NCI-H2227 (cell line): Measurements from ENCODE around the gene SRD5A3.

Experiments
- DNase-seq: peaks from one replicate; lab custom pipeline; 2025; ENCODE audit not compliant: unreplicated experiment; lab: John Stamatoyannopoulos, UW

Gene SRD5A3

DNA sequence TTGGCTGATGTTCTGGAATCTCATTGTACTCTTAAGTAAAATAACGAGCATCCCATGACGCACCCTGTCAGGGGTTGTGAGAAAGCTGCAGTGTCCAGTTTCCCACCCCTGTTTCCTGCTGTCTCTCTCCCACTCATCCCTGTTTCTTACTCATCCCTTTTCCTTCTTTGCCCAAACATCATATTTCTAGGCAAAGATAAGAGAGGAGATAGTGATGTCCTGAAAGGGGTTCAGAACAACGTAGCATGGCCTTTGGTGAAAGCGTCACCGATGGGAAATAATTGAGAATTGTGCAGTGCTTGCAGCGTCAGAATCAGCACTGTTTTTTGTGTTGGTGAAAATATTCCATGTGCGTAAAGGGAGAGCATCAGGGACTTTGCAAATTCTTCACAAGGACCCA, 26.2 kb downstream of the SRD5A3 start:
- no peak for DNase-seq

DNA sequence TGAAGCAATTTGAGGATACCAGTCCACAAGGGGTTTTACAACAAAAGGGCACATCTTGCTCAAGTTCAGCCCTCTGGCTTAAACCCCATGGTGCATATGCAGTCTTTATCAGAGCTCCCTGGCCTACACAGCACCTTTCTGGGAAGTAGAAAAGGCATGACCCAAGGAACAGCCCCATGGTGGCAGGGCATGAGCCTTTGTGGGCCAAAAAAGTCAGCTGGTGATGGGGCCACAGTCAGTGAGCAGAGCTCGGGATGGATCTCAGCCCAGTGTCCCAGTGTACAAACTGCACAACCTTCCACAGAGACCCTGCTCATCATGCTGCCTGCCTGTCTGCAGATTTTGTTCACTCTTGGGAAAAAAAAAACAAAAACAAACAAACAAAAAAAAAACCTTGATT, 27.4 kb downstream of the SRD5A3 start:
- no peak for DNase-seq

- no peak for DNase-seq
Measured at GRCh38 chr4:55376698-55377097, 30.7 kb downstream of the SRD5A3 start.

DNA sequence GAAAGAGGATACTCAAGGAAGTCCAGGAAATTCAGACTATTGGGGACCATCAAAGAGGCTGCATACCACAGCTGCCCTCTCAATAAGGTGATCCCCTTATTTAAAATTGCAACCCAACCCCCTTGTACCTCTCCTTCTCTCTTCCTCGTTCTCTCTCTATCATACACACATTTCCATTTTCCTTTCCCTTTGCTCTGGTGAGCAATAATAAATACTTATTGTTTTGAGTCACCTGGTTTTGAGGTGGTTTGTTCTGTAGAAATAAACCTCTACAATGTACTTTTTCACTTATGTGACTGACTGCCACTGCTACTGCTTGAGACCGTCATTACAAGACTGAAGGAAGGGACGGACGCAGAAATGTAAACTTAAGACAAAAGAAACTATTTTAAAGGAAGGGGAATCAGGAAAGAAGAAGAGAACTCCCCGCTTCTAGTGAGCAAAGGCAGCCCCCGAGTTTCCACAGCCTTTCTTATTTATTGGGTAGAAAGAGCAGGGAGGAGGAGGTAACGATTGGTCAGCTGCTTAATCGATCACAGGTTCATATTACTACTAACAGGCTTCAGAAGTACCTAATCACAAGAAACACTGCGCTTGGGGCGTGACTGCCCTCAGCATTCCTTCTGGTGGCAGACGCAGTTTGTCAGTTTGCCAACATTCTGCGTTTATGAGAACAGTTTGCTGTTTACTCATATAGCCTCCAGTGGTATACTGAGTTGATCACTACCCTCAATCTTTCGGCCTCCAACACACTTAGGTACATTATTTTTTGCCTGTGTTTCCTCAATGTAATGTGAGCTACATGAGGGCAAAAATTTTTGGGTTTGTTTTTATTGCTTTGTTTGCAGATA, 32.8 kb downstream of the SRD5A3 start:
- no peak for DNase-seq

DNA sequence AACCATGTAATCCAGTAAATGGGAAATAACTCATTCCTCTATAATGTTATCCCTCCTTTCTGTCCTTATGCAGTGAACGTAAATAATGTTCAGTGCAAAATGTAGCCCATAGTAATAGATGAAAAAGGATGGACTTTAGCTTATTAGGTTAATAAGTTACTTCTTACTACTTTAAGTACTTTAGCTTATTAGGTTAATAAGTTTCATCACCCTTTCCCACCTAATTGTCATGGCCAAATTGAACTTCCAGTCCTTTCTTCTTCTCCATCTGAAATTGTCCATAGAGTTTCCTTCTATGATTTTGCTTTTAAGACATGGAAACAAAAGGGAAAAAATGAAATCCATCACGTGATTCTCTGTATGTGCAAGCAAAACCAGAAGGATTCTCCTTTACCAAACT, 34.5 kb downstream of the SRD5A3 start:
- DNase-seq, result no peak

DNA sequence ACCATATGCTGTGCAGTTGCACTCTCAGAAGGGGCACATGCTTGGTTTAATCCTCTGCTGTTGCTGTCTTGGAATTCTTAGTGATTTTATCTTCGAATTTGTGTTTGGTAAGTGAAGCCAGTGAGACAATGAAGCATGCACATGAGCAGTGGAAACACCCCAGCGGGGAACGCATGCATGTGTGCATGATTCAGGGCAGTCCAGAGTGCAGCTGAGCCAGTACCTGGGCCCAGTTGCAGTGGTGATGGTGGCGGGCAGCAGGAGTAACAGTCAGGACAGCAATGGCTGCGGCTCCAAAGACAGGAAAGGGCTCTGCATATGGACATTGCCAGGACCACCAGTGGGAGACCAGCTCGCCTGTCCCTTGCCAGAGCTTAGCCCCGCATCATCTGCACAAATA, 35.5 kb downstream of the SRD5A3 start:
- DNase-seq, result no peak

- no peak for DNase-seq
Measured at GRCh38 chr4:55382488-55383003, 36.5 kb downstream of the SRD5A3 start.

GRCh38 chr4:55385201-55385649, 39.2 kb downstream of the SRD5A3 start:
- no peak for DNase-seq

DNA sequence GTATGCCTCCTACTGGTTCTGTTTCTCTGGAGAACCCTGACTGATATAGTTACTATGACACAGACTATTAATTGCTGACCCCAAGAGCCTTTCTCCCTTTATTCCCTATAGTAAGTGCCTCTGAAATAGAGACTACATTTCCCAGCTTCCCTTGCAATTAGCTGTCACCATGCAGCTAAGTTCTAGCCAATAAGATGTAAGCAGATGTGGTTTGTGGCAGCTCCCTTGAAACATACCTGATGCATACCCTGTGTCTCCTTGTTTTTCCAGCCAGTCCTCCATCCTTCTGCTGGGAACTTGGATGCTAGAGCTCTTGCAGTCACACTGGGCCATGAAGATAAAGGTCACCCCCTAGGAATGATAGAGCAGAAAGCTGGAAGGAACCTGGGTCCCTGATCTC, 40.0 kb downstream of the SRD5A3 start:
- DNase-seq, result peak; percentile 17

- no peak for DNase-seq
Measured at GRCh38 chr4:55386840-55387239, 40.8 kb downstream of the SRD5A3 start.

DNA sequence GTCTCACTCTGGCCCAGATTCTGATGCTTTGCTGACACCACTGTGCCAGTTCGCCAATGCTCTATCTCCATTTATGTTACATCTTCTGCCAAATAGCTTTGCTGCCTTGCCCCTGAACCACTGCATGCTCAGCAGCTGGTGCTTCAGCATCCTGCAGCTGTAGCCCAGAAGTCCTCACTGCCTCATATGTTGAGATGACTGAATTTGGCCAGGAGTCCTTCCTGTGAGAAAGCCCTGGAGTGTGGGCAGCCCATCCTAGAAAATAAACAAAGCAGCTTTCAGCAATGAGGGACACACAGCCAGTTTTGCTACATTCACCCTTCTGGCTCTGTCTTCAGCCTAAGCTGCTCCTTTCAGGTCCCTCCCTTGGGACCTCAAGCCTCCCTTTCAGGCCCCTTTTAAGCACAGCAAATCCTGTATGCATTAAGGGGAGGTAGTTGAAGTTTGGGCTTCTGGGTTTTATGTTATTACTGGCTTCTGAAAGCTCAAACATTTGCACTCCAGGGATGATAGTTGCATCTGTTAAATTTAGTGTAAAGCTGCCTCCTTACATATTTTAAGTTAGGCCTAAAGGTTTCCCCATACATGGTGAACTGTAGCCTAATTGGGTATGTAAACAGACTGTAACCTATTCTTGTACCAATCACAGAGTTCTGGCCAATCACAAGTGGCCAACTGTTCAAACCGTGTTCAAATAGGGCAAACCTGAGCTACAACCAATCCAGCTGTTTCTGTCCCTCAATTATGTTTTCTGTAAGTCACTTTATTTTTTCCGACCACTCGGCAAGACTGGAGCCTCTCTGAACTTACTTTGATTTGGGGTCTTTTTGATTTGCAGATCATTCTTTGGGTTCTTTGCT, 47.6 kb downstream of the SRD5A3 start:
- DNase-seq, result no peak

GRCh38 chr4:55395218-55395528, 49.1 kb downstream of the SRD5A3 start:
- no peak for DNase-seq

GRCh38 chr4:55395529-55396307, 49.7 kb downstream of the SRD5A3 start, which contains the start of gene TMEM165:
TSS of gene TMEM165 (plus strand) at chr4:55395957. CDS start at chr4:55396190, 233 bp downstream.
- peak; percentile 87 for DNase-seq

DNA sequence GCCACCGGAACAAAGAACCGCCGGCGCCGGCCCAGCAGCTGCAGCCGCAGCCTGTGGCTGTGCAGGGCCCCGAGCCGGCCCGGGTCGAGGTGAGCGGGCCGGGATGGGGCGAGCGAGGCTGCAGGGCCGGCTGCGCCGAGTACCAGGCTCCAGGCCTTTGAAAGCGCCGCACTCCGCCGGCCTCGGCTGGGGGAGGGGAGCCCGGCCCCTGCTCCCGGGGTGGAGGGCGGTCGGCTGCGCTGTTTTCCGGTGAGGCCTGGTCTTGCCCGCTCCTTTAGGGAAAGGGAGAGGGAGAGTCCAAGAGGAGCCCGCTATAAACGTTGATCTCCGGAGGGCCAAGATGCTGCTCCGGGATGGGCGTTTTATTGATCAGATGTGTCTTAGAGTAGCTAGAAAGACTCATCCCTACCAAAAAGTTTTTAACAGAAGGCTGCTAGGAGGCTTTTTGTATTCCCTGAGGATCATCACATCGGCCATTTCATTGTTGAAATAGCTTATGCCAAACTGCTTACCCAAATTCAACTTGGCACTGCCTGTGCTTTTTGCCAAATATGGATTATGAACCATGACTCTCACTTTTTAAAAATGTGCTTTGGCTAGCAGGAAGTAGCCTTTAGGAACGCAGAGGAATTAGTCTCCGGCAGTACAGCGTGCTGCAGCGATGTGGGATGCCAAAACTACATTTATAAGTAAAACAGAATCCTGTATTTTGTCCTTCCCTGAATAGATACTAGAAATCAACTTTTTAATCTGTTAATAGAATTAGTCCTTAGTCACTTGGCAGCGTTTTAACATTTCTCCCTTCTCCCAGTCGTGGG, 50.5 kb downstream of the SRD5A3 start:
- DNase-seq, result peak; percentile 37

GRCh38 chr4:55397126-55397436, 51.0 kb downstream of the SRD5A3 start:
- no peak for DNase-seq

GRCh38 chr4:55397520-55398321, 51.7 kb downstream of the SRD5A3 start:
- no peak for DNase-seq

DNA sequence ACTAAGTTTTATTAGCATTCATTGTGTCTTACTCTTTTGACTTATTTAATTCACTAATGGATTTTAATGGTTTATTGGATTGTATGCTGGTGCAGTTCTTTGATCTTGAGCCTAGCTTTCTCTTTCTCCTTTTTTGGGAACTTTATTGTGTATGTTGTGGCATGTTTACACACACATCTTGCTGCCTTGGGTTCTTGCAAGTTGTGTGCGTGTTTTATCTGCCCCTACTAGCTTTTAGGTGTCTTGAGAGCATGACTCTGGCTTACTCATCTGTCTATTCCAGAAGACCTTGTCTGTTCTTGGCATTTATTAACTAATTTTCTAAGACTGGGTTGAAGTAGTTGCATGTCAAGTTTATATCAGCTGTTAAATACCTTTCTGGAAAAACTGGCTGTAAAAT, 52.4 kb downstream of the SRD5A3 start:
- DNase-seq, result no peak

DNA sequence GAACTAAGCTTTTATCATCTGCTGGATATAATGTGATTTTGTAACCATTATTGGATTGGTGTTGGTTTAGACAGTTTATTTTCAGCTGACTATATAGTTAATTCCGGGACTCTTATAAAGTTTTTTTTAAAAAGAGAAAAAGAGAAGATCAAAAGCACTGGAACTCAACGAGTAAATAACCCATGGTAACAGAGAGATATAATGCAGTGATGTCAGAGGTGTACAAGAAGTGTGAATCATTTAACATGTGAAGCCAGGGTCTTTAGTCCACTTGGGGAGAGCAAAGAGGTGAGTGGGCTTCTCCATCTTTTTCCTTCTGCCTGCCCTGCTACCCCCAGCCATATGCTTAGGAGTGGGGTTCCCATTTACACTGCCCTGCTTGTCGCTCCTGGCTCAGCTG, 52.9 kb downstream of the SRD5A3 start:
- no peak for DNase-seq

DNA sequence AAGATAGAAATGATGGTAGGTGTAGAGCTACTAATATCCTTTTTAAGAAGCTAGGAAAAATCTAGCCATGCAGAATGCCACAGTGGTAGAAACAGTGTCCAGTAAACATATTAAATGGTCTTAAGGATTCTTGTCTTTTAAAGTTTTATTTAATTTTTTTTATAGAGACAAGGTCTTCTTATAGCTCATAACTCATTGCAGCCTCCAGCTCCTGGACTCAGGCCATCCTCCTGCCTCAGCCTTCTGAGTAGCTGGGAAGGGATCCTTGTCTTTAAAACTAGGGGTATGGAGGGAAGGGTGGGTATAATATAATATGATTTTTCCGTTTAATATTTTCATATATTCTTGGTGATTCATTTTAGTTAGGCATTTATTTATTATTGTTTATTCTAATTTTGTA, 53.5 kb downstream of the SRD5A3 start:
- DNase-seq, result no peak

DNA sequence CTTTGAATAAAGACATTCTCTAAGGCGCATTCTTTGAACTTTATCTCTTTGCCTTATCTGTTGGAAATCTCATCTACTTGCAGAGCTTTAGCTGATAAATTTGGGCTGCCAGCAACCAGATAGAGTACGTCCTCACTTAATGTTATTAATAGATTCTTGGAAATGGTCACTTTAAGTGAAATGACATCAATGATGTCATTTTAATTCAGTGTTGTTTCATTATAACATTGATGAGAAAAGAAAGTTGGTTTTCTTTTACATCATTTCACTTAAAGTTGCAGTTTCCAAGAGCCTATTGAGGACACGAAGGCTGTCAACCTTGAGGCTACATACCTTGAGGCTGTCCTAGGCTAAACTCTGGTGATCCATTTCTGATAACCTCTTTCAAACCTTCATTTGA, 59.0 kb downstream of the SRD5A3 start:
- no peak for DNase-seq
